ENCODE data around the gene OR14A2.
"Not testable (repeated sequence)": the region's sequence is repeated elsewhere in the genome, so short reads cannot be mapped to it uniquely, and the experiment has no call there.

OR14A2 gene

GRCh38 chr1:247748041-247748440 is at the start of gene OR14A2:
Gene OR14A2 (minus strand): TSS chr1:247748141.
- no peak for DNase-seq (ENCODE audit: low read depth in 2 of 2)

- DNase-seq (ENCODE audit: low read depth in 2 of 2) = no peak
Measured at GRCh38 chr1:247797518-247797917, 49.6 kb upstream of the OR14A2 start.

GRCh38 chr1:247769603-247770002 is 21.7 kb upstream of the OR14A2 start:
- no peak for DNase-seq (ENCODE audit: low read depth in 2 of 2)

- no peak for DNase-seq (ENCODE audit: low read depth in 2 of 2)
Measured at GRCh38 chr1:247760456-247760855, 12.5 kb upstream of the OR14A2 start, which contains the start of gene OR1C1. Gene OR1C1 (minus strand): TSS chr1:247760556. CDS start chr1:247758406, 2,150 bp downstream.

GRCh38 chr1:247754311-247754710 is 6.4 kb upstream of the OR14A2 start:
- not testable (repeated sequence) for DNase-seq (ENCODE audit: low read depth in 2 of 2)

GRCh38 chr1:247749870-247750269 is 1.9 kb upstream of the OR14A2 start:
- DNase-seq (ENCODE audit: low read depth in 2 of 2) = no peak

- DNase-seq (ENCODE audit: low read depth in 2 of 2) = no peak
Measured at GRCh38 chr1:247747616-247748015, 325 bp downstream of the OR14A2 start.

GRCh38 chr1:247746391-247746935 is 1.5 kb downstream of the OR14A2 start:
- DNase-seq (ENCODE audit: low read depth in 2 of 2) = no peak

GRCh38 chr1:247742215-247742760 is 5.7 kb downstream of the OR14A2 start:
- not testable (repeated sequence) for DNase-seq (ENCODE audit: low read depth in 2 of 2)

GRCh38 chr1:247741756-247742155 is 6.2 kb downstream of the OR14A2 start:
- no peak for DNase-seq (ENCODE audit: low read depth in 2 of 2)

GRCh38 chr1:247740721-247741120 is 7.2 kb downstream of the OR14A2 start:
- no peak for DNase-seq (ENCODE audit: low read depth in 2 of 2)

- no peak for DNase-seq (ENCODE audit: low read depth in 2 of 2)
Measured at GRCh38 chr1:247738315-247738714, 9.6 kb downstream of the OR14A2 start, which contains the start of gene OR14K1. Gene OR14K1 (plus strand): TSS chr1:247738615. CDS start chr1:247738615, 0 bp downstream.

- DNase-seq (ENCODE audit: low read depth in 2 of 2) = no peak
Measured at GRCh38 chr1:247721222-247721621, 26.7 kb downstream of the OR14A2 start.

- DNase-seq (ENCODE audit: low read depth in 2 of 2) = no peak
Measured at GRCh38 chr1:247716546-247716945, 31.4 kb downstream of the OR14A2 start, which contains the start of gene OR6F1. Gene OR6F1 (minus strand): TSS chr1:247716646. CDS start chr1:247712755, 3,891 bp downstream.

- DNase-seq (ENCODE audit: low read depth in 2 of 2) = no peak
Measured at GRCh38 chr1:247713753-247714152, 34.2 kb downstream of the OR14A2 start.

- not testable (repeated sequence) for DNase-seq (ENCODE audit: low read depth in 2 of 2)
Measured at GRCh38 chr1:247710681-247711080, 37.3 kb downstream of the OR14A2 start.

GRCh38 chr1:247701338-247701737 is 46.6 kb downstream of the OR14A2 start:
- no peak for DNase-seq (ENCODE audit: low read depth in 2 of 2)

- DNase-seq (ENCODE audit: low read depth in 2 of 2) = no peak
Measured at GRCh38 chr1:247681288-247681897, 66.5 kb downstream of the OR14A2 start.

- no peak for DNase-seq (ENCODE audit: low read depth in 2 of 2)
Measured at GRCh38 chr1:247680171-247680570, 67.8 kb downstream of the OR14A2 start.

- DNase-seq (ENCODE audit: low read depth in 2 of 2) = no peak
Measured at GRCh38 chr1:247679639-247680038, 68.3 kb downstream of the OR14A2 start, which contains the start of gene OR13G1. Gene OR13G1 (minus strand): TSS chr1:247679739. CDS start chr1:247673041, 6,698 bp downstream.
